Lower lobe of right lung (tissue), 2 donors: ENCODE results near the gene NAPB. TPM values are rescaled to one million over a fixed set of nuclear protein-coding genes. Genes with fewer than 3 reads are reported as not detected.
A peak's percentile ranks its signal among the peaks of the same experiment; 100 is the strongest.

Experiments
- ATAC-seq, 2 donors: fragments of 200-7000 bp; cut with Tn5 transposase; one replicate each; pipeline ENCODE4 v1.9.1; 2020 to 2022; ENCODE audit warnings: mild to moderate bottlenecking in 2 of 2, moderate library complexity in 2 of 2
- DNase-seq: peaks from one replicate; pipeline ENCODE4 v3.0.0-alpha.2; 2020
- H3K27ac ChIP-seq: fragments of 200-600 bp; one replicate; pipeline ENCODE4 v1.8.0; 2022
- H3K27me3 ChIP-seq: fragments of 200-600 bp; one replicate; pipeline ENCODE4 v1.8.0; 2022; ENCODE audit warnings: low read depth
- H3K36me3 ChIP-seq: fragments of 200-600 bp; one replicate; pipeline ENCODE4 v1.8.0; 2022; ENCODE audit warnings: mild to moderate bottlenecking
- H3K4me1 ChIP-seq: fragments of 200-600 bp; one replicate; pipeline ENCODE4 v1.8.0; 2022
- H3K4me3 ChIP-seq: fragments of 200-600 bp; one replicate; pipeline ENCODE4 v1.8.0; 2022; ENCODE audit warnings: mild to moderate bottlenecking
- H3K9me3 ChIP-seq: fragments of 200-600 bp; one replicate; pipeline ENCODE4 v1.8.0; 2022
- intact Hi-C: fragments of 100-400 bp; cut with DNase I; formaldehyde crosslinking; loops from one replicate; pipeline ENCODE4 v1.11.0; 2022
- total RNA-seq: library from RNA; stranded (reverse); fragmentation: NEBNext Ultra II Directional; extraction: Animal tissue kit (Norgen Biotek cat#: 25700); gene quantifications from one replicate; pipeline ENCODE4 v1.2.1, GENCODE V29; 2021
- TF ChIP-seq, protein P1 (sequence below): fragments of 200-600 bp; IDR thresholded peaks from one replicate; pipeline ENCODE4 v1.8.0; 2022; ENCODE audit warnings: antibody characterized with exemption, mild to moderate bottlenecking
- donor health status: DM: no; HTN: yes; CAD: no; lungs with severe emphysema.

NAPB gene
- total RNA-seq, 1 donor from 2014 or later, result 11.0 TPM

DNA sequence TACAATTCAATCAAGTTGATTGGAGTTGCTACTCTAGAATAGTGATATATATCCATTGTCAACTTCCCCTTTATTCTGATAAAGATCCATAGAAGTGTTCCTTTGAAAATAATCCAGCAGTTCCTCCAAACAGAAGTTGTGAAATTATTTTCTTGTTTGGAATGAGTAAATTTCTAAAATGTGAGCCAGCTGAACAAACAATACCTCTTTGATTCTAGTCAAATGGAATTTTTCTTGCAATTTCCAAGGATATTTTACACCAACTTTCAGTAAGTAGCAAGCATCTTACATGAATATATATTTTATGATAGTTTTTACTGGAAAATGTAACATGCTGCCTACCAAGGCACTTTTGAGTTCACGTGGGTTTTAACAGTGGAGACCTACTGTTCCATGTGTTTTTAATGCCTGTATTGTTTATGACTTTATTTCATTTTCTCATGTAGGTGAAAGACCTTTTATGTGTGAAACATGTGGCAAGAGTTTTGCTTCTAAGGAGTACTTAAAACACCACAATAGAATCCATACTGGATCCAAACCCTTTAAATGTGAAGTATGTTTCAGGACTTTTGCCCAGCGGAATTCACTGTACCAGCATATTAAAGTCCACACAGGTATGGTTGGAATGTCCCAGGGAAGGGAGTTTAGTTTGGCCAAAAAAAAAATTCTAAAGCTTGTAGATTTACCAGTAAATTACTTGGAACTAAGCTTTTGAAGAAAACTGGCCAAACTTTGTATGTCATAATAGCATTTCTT is 52.8 kb downstream of the NAPB start:
- Histone ChIP-seq H3K4me3 (no peak overlapping the region), H3K27me3 (no peaks in the 10 kb centered on the region), H3K4me1 (peaks cover 52% of the 10 kb centered on the region), H3K9me3 (no peaks in the 10 kb centered on the region), H3K36me3 (peaks cover 77% of the 10 kb centered on the region), H3K27ac (no peak overlapping the region)
- TF ChIP-seq, protein P1, sequence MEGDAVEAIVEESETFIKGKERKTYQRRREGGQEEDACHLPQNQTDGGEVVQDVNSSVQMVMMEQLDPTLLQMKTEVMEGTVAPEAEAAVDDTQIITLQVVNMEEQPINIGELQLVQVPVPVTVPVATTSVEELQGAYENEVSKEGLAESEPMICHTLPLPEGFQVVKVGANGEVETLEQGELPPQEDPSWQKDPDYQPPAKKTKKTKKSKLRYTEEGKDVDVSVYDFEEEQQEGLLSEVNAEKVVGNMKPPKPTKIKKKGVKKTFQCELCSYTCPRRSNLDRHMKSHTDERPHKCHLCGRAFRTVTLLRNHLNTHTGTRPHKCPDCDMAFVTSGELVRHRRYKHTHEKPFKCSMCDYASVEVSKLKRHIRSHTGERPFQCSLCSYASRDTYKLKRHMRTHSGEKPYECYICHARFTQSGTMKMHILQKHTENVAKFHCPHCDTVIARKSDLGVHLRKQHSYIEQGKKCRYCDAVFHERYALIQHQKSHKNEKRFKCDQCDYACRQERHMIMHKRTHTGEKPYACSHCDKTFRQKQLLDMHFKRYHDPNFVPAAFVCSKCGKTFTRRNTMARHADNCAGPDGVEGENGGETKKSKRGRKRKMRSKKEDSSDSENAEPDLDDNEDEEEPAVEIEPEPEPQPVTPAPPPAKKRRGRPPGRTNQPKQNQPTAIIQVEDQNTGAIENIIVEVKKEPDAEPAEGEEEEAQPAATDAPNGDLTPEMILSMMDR, result no peak
- DNase-seq (no peak), ATAC-seq (no peak)
- intact Hi-C loops, result no loop called here

GRCh38 chr20:23367770-23368169 is 53.5 kb downstream of the NAPB start:
- ATAC-seq (no peak), DNase-seq (no peak)
- no peaks in the 10 kb centered on the region for H3K9me3 ChIP-seq
- H3K36me3 ChIP-seq, result peaks cover 69% of the 10 kb centered on the region
- TF ChIP-seq, protein P1, result no peak
- peaks cover 59% of the 10 kb centered on the region for H3K4me1 ChIP-seq
- intact Hi-C loops, result no loop called here
- H3K27ac ChIP-seq, result no peak overlapping the region
- H3K4me3 ChIP-seq, result no peak overlapping the region
- H3K27me3 ChIP-seq, result no peaks in the 10 kb centered on the region

- no peaks in the 10 kb centered on the region for H3K27me3 ChIP-seq
- TF ChIP-seq, protein P1, result no peak
- no peak for ATAC-seq
- no peaks in the 10 kb centered on the region for H3K9me3 ChIP-seq
- intact Hi-C loops, result no loop called here
- peaks cover 55% of the 10 kb centered on the region for H3K4me1 ChIP-seq
- peaks cover 55% of the 10 kb centered on the region for H3K36me3 ChIP-seq
- H3K4me3 ChIP-seq, result no peak overlapping the region
- H3K27ac ChIP-seq, result no peak overlapping the region
- DNase-seq, result no peak
These were observed 54.9 kb downstream of the NAPB start for GRCh38 chr20:23366384-23366783.

- DNase-seq (no peak), ATAC-seq (no peak)
- H3K27me3 ChIP-seq, result no peaks in the 10 kb centered on the region
- H3K4me1 ChIP-seq, result peaks cover 57% of the 10 kb centered on the region
- peaks cover 47% of the 10 kb centered on the region for H3K36me3 ChIP-seq
- H3K27ac ChIP-seq, result no peak overlapping the region
- TF ChIP-seq, protein P1, result no peak
- intact Hi-C loops, result no loop called here
- no peaks in the 10 kb centered on the region for H3K9me3 ChIP-seq
- H3K4me3 ChIP-seq, result no peak overlapping the region
These were observed 55.7 kb downstream of the NAPB start for GRCh38 chr20:23365390-23366165.

GRCh38 chr20:23363257-23363649 is 58.0 kb downstream of the NAPB start:
- Histone ChIP-seq H3K9me3 (no peaks in the 10 kb centered on the region), H3K27me3 (no peaks in the 10 kb centered on the region), H3K4me3 (peak overlapping the region; percentile 81), H3K27ac (peak overlapping the region; percentile 100), H3K36me3 (peaks cover 24% of the 10 kb centered on the region), H3K4me1 (peaks cover 61% of the 10 kb centered on the region)
- intact Hi-C loops, result no loop called here
- no peak for DNase-seq
- TF ChIP-seq, protein P1, result no peak
- no peak for ATAC-seq
